PC-9 (cell line): Measurements from ENCODE around the gene SAPCD2. TPM values are rescaled to one million over a fixed set of nuclear protein-coding genes. Genes with fewer than 3 reads are reported as not detected.

Experiments
- BruUV-seq: library from RNA; stranded (reverse); fragments of 400-500 nt; replicated peaks from 2 replicates; lab custom pipeline; 2021; lab: Mats Ljungman, UMichigan
- CTCF ChIA-PET: fragments of 300-600 bp; sonication (Branson Sonifier 250); formaldehyde crosslinking; loops from one replicate; lab custom pipeline; 2022; ENCODE audit warnings: antibody characterized with exemption; lab: Charles Lee
- POLR2A ChIA-PET: fragments of 300-600 bp; sonication (Branson Sonifier 250); formaldehyde crosslinking; loops from one replicate; lab custom pipeline; 2022; ENCODE audit warnings: antibody characterized with exemption; ENCODE audit not compliant: unreplicated experiment; lab: Charles Lee
- DNase-seq, 2 experiments: peaks; one replicate each; pipeline versions ENCODE4 v3.0.0 to v3.0.0-alpha.2; 2015 to 2022; ENCODE audit warnings: mixed read lengths in 1 of 2
- H2AFZ ChIP-seq: fragments of 200-600 bp; sonication (generic); 2 replicates; pipeline ENCODE4 v1.8.1; 2017; ENCODE audit warnings: antibody characterized with exemption
- H3F3A ChIP-seq: fragments of 200-600 bp; sonication (generic); 2 replicates; pipeline ENCODE4 v1.8.1; 2017; ENCODE audit warnings: antibody characterized with exemption, mild to moderate bottlenecking, low read depth; ENCODE audit not compliant: insufficient read depth
- H3K27ac ChIP-seq: fragments of 200-600 bp; sonication (generic); 2 replicates; pipeline ENCODE4 v1.6.1; 2016; ENCODE audit warnings: mixed run types
- H3K27me3 ChIP-seq: fragments of 200-600 bp; sonication (generic); 2 replicates; pipeline ENCODE4 v1.6.1; 2016; ENCODE audit warnings: low read depth, mixed run types; ENCODE audit not compliant: insufficient read depth
- H3K36me3 ChIP-seq: fragments of 200-600 bp; sonication (generic); 2 replicates; pipeline ENCODE4 v1.6.1; 2016; ENCODE audit warnings: low read depth, mixed run types
- H3K4me1 ChIP-seq: fragments of 200-600 bp; sonication (generic); replicated peaks from 2 replicates; pipeline ENCODE4 v1.6.1; 2016; ENCODE audit warnings: mixed run types; ENCODE audit not compliant: insufficient read depth
- H3K4me2 ChIP-seq: fragments of 200-600 bp; sonication (generic); 2 replicates; pipeline ENCODE4 v1.6.1; 2017; ENCODE audit warnings: mixed run types
- H3K4me3 ChIP-seq: fragments of 200-600 bp; sonication (generic); 2 replicates; pipeline ENCODE4 v1.6.1; 2016; ENCODE audit warnings: mixed run types
- H3K79me2 ChIP-seq: fragments of 200-600 bp; sonication (generic); 2 replicates; pipeline ENCODE4 v1.6.1; 2017; ENCODE audit warnings: low read depth, mixed run types
- H3K9me2 ChIP-seq: fragments of 200-600 bp; sonication (generic); 2 replicates; pipeline ENCODE4 v1.8.1; 2017; ENCODE audit warnings: mild to moderate bottlenecking; ENCODE audit not compliant: insufficient read depth
- H3K9me3 ChIP-seq: fragments of 200-600 bp; sonication (generic); 2 replicates; pipeline ENCODE4 v1.8.1; 2016; ENCODE audit warnings: low read depth; ENCODE audit not compliant: insufficient read depth
- H4K20me1 ChIP-seq: fragments of 200-600 bp; sonication (generic); 2 replicates; pipeline ENCODE4 v1.8.1; 2017; ENCODE audit not compliant: insufficient read depth
- EZH2 ChIP-seq: fragments of 200-600 bp; sonication (generic); IDR thresholded peaks from 2 replicates; pipeline ENCODE4 v1.8.0; 2017; ENCODE audit warnings: antibody characterized with exemption, low read depth
- intact Hi-C: fragments of 100-400 bp; cut with micrococcal nuclease; formaldehyde crosslinking; loops from one replicate; pipeline ENCODE4 v1.10.0; 2022; ENCODE audit not compliant: unreplicated experiment
- total RNA-seq: library from RNA; stranded (reverse); gene quantifications from 2 replicates; pipeline ENCODE4 v1.2.3, GENCODE V29; 2021
- TF ChIP-seq, protein P1 (sequence below): fragments of 200-600 bp; sonication (generic); conservative IDR thresholded peaks from 2 replicates; pipeline ENCODE4 v1.6.1; 2017; ENCODE audit warnings: mixed run types, antibody characterized with exemption, mild to moderate bottlenecking, moderate library complexity

Gene SAPCD2
- total RNA-seq, 1 experiment from 2014 or later, result 50.3 TPM

DNA sequence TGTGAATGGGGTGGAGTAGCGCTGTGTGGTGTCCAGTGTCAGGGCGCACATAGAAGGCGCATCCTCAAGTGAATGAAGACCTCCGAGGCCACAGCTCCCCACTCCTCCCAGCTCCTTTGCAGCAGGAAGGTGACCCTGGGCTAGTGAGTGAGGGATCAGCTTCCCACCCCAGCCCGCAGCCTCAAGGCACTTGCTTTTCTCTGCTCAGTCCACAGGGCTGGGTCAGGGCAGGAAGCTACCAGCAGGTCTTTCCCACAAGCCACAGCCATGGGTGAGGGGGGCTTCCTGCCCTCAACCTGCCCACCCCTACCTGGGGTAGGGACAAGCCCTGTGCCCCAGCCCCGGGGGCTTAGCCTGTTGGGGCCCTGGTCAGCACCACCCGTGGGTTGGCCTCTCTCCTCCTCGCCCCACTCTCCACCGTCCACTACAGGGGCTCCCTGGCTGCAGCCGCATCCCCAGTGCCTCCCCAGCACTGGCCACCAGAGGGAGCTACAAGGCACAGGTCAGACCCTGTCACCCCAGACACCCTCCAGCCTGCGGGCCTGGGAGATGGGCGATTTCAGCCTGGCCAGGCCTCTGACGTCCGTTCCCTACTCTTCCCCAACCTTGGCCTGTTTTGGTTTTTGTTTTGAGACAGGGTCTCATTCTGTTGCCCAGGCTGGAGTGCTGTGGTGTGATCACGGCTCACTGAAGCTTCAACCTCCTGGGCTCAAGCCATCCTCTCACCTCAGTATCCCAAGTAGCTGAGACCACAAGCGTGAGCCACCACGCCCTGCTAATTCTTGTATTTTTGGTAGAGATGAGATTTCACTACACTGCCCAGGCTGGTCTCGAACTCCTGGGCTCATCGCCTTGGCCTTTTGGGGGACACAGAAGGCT, 41.1 kb downstream of the SAPCD2 start:
- intact Hi-C loops, result loop anchor here (5.0 kb wide), 1 partner anchor 182 kb away; the partner anchor contains the start of gene PHPT1
- H3K27me3 ChIP-seq, result no peaks in the 10 kb centered on the region
- no peak overlapping the region for H3K27ac ChIP-seq
- H2AFZ ChIP-seq, result no peak overlapping the region
- peaks cover 8% of the 10 kb centered on the region; the same call in 1 of the 2 replicates for H3K4me1 ChIP-seq
- TF ChIP-seq, protein P1, sequence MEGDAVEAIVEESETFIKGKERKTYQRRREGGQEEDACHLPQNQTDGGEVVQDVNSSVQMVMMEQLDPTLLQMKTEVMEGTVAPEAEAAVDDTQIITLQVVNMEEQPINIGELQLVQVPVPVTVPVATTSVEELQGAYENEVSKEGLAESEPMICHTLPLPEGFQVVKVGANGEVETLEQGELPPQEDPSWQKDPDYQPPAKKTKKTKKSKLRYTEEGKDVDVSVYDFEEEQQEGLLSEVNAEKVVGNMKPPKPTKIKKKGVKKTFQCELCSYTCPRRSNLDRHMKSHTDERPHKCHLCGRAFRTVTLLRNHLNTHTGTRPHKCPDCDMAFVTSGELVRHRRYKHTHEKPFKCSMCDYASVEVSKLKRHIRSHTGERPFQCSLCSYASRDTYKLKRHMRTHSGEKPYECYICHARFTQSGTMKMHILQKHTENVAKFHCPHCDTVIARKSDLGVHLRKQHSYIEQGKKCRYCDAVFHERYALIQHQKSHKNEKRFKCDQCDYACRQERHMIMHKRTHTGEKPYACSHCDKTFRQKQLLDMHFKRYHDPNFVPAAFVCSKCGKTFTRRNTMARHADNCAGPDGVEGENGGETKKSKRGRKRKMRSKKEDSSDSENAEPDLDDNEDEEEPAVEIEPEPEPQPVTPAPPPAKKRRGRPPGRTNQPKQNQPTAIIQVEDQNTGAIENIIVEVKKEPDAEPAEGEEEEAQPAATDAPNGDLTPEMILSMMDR, result peak; percentile 86
- TF ChIP-seq EZH2, result no peak
- CTCF ChIA-PET, result interaction anchor here (0.5 to 1.4 kb wide), 23 partner anchors 17 to 548 kb away, joined by 3 to 20 read pairs (median 4); partner anchors contain the start of genes CLIC3, SAPCD2, SLC34A3 and TMEM141
- no peaks in the 10 kb centered on the region for H3K9me3 ChIP-seq
- no peaks in the 10 kb centered on the region for H3K79me2 ChIP-seq
- peak overlapping the region; percentile 97 for H3K4me2 ChIP-seq
- BruUV-seq, result no TSS peak
- H3K9me2 ChIP-seq, result no peaks in the 10 kb centered on the region
- no peaks in the 10 kb centered on the region for H3K36me3 ChIP-seq
- no peak overlapping the region; the same call in 1 of the 2 replicates for H3K4me3 ChIP-seq
- H4K20me1 ChIP-seq, result no peaks in the 10 kb centered on the region
- peak in 1 of 2 experiments; percentile 86 for DNase-seq
- POLR2A ChIA-PET, result interaction anchor here (0.5 to 0.7 kb wide), 4 partner anchors 127 to 229 kb away, joined by 3 to 14 read pairs (median 8); no protein-coding TSS in a partner anchor
- peaks cover 4% of the 10 kb centered on the region; the same call in 1 of the 2 replicates for H3F3A ChIP-seq

DNA sequence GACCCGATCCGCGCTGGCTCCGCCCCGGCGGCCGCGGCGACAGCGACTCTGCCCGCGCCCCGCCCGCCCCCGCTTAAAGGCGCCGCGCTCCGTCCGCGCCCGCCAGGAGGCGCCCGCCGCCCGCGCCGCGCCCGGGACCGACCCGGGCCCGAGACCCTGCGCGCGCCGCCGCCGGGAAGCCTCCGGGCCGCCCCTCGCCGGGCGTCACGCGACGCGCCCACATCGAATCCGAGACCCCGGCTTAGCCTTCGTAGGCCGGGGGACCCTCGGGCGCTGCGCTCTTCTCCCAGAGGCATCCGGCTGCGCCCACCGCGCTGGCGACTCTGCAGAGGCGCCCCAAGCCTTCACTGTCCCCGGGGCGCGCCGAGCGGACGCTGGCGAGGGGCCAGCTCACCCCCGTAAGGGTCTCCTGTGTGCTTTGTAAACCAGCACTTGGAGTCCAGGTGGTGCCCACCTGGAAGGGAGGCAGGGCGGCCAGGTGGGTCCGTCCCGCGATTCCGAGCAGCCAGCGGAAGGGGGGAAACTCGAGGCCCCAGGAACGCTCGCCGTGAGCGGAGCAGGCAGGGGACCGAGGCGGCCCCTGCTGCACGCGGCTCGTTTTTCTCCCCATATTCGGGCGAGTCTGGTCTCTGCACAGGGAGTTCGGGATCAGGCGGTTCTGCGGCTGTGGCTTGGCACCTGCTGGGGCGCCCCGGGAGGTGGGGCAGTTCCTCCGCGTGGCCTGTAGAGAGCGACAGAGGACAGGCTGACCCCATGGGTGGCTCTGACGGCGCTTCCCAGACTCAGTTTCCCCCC, 41.9 kb downstream of the SAPCD2 start:
- H3K4me2 ChIP-seq, result peak overlapping the region; percentile 97
- H3K27ac ChIP-seq, result no peak overlapping the region
- H3K4me1 ChIP-seq, result peaks cover 8% of the 10 kb centered on the region; the same call in 1 of the 2 replicates
- no peaks in the 10 kb centered on the region for H4K20me1 ChIP-seq
- CTCF ChIA-PET, result interaction anchor here (0.5 to 1.4 kb wide), 9 partner anchors 27 to 238 kb away, joined by 3 to 20 read pairs (median 4); partner anchors contain the start of genes CLIC3 and SAPCD2
- peaks cover 4% of the 10 kb centered on the region; the same call in 1 of the 2 replicates for H3F3A ChIP-seq
- no peaks in the 10 kb centered on the region for H3K9me2 ChIP-seq
- peak overlapping the region; percentile 57 for H3K4me3 ChIP-seq
- DNase-seq, result peak in 1 of 2 experiments; percentile 72
- H3K27me3 ChIP-seq, result no peaks in the 10 kb centered on the region
- H2AFZ ChIP-seq, result peak overlapping the region; percentile 84
- POLR2A ChIA-PET, result interaction anchor here (0.5 kb wide), 1 partner anchor 193 kb away, joined by 14 read pairs; no protein-coding TSS in a partner anchor
- no peaks in the 10 kb centered on the region for H3K9me3 ChIP-seq
- no peak for TF ChIP-seq EZH2
- TF ChIP-seq, protein P1, result no peak
- intact Hi-C loops, result loop anchor here (5.0 kb wide), 1 partner anchor 181 kb away; the partner anchor contains the start of gene PHPT1
- H3K36me3 ChIP-seq, result no peaks in the 10 kb centered on the region
- no peaks in the 10 kb centered on the region for H3K79me2 ChIP-seq
- BruUV-seq, result no TSS peak
